ENCODE results near the gene SPAG6. TPM values are rescaled to one million over a fixed set of nuclear protein-coding genes. Genes with fewer than 3 reads are reported as not detected.
"Not testable (repeated sequence)": the region's sequence is repeated elsewhere in the genome, so short reads cannot be mapped to it uniquely, and the experiment has no call there.

SPAG6 gene
- total RNA-seq, 2 experiments from 2014 or later, result 3.7 to 6.0 TPM

DNA sequence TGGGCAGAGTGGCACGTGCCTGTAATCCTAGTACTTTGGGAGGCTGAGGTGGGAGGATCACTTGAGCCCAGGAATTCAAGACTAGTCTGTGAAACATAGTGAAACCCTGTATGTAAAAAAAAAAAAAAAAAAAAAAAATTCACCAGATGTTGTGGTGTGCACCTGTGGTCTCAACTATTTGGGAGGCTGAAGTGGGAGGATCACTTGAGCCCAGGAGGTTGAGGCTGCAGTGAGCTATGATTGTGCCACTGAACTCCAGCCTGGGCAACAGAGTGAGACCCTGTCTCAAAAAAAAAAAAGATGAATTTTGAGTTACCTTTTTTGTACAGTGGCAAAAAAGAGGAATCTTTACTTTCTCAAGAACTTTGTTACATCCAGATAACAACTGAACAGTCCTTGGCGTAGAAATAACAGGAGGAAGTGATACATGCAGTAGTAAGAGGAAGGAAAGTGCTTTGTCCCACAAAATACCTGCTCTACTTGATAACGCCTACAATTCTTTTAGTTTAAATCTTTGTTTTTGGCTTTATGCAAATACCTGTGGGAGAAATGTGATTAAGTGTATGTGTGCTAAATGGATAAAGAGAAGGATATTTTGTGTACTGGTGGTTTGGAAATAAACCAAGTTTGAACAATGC lies 29.3 kb downstream of the SPAG6 start:
- Mint-ChIP-seq H3K27me3 (peaks cover 5% of the 10 kb centered on the region), H3K4me1 (peaks cover 19% of the 10 kb centered on the region), H3K4me3 (no peak overlapping the region), H3K27ac (no peak overlapping the region), H3K36me3 (no peaks in the 10 kb centered on the region), H3K9me3 (ENCODE audit: low read depth) (no peaks in the 10 kb centered on the region)
- CTCF ChIA-PET, result interaction anchor here (0.8 kb wide), 1 partner anchor 9 kb away, joined by 3 read pairs; no protein-coding TSS in a partner anchor
- ATAC-seq (no peak), DNase-seq (no peak)

DNA sequence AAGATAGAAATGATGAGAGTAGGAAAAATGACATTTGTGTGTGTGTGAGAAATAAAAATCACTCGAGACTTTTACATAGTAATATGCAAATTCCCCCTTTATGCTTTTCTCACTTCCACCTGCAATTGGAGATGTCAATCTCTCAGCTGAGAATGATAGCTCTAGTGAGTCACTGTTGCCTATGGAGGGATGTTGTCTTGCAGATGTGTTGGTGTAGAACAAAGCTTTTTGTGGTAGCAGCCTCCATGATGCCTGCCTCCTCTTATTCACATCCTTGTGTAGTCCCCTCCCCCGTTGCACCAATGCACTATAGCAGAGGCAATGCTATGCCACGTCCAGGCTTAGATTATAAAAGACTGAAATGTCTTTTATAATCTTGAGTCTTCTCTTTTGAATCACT lies 33.8 kb downstream of the SPAG6 start:
- no peak overlapping the region for H3K4me3 Mint-ChIP-seq
- no peaks in the 10 kb centered on the region for H3K9me3 Mint-ChIP-seq (ENCODE audit: low read depth)
- no peaks in the 10 kb centered on the region for H3K36me3 Mint-ChIP-seq
- no peak for DNase-seq
- H3K27ac Mint-ChIP-seq, result no peak overlapping the region
- peak; percentile 39 for ATAC-seq
- peaks cover 15% of the 10 kb centered on the region for H3K4me1 Mint-ChIP-seq
- H3K27me3 Mint-ChIP-seq, result peaks cover 3% of the 10 kb centered on the region
- CTCF ChIA-PET, result interaction anchor here (0.8 to 2.5 kb wide), 3 partner anchors 7 to 36 kb away, joined by 3 to 9 read pairs (median 3); no protein-coding TSS in a partner anchor

DNA sequence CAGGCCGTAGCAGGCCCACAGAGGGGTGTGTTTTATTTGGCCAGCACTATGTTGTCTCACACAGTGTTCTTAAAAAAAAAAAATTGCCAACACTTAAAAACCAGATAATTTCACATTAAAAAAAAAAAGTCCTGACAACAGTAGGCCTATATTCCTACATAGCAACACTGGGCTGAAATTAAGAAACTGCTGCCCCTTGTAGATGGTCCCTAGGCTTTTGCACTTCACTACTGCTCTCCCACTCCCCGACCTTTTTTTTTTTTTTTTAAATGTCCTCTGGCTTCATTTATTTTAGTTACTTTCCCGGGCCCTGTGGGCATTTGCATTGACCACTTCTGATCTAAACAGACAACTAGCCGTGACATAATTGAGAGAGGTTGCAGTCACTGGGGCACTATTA lies 36.0 kb downstream of the SPAG6 start:
- CTCF ChIA-PET, result no interaction called here

DNA sequence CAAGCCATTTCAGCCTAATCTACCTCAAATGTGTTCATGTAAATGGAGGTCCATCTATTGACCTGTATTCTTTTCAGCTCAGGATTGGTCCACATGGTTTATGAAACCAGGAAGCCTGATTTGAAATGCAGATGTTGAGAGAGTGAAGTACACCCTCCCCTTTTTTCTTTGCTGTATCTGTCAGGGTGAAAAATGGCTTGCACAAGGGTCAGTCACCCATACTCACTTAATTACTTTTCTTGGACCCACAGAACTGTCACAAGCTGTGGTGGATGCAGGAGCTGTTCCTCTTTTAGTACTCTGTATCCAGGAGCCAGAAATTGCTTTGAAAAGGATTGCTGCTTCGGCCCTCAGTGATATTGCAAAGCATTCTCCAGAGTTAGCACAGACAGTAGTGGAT lies 41.2 kb downstream of the SPAG6 start:
- CTCF ChIA-PET, result interaction anchor here (1.6 to 2.5 kb wide), 2 partner anchors 9 to 11 kb away, joined by 4 to 9 read pairs; no protein-coding TSS in a partner anchor
- ATAC-seq (no peak), DNase-seq (no peak)
- Mint-ChIP-seq H3K36me3 (peaks cover under 1% of the 10 kb centered on the region), H3K27me3 (no peaks in the 10 kb centered on the region), H3K9me3 (ENCODE audit: low read depth) (no peaks in the 10 kb centered on the region), H3K4me1 (peaks cover 3% of the 10 kb centered on the region), H3K27ac (no peak overlapping the region), H3K4me3 (no peak overlapping the region)

More for the DNA sequence above, 36.0 kb downstream of the SPAG6 start:
- no peak for ATAC-seq
- Mint-ChIP-seq H3K4me1 (peaks cover 15% of the 10 kb centered on the region), H3K27ac (no peak overlapping the region), H3K9me3 (ENCODE audit: low read depth) (no peaks in the 10 kb centered on the region), H3K4me3 (no peak overlapping the region), H3K27me3 (no peaks in the 10 kb centered on the region), H3K36me3 (no peaks in the 10 kb centered on the region)
- DNase-seq, result no peak

DNA sequence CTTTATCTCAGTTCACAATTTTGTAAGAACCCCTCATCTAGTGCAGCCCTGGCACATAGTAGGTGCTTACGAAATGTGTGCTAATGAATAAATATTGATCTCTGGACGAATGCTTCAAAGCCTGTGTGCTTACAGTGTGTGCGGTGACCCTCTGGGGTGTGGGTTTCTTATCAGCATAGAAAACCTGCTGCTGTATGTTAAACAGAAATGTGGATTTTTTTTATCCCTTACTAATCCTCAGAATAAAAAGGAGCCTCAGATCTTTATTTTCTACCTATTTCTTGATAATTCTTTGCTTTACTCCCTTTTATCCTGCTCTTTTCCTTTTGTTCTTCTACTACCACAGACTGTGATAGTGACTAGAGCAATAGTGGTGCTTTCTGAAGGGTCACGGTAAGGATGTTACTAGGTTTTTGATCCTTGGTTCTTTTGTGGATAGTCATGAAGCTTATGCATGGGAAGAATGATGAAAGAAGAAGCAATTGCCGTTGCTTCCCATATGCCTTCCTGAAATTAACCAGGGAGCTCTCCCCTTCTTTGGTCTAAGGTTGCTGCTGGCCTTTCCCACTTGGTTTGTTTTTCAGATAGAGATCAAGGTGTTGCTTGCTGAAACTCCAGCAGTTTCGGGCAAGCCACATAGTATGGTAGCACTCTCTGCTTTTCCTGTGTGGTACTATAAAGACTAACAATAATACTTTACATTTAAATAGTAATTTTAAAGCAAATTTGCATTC lies 44.7 kb downstream of the SPAG6 start:
- no peak for DNase-seq
- H3K4me1 Mint-ChIP-seq, result no peaks in the 10 kb centered on the region
- no peak overlapping the region for H3K4me3 Mint-ChIP-seq
- ATAC-seq, result no peak
- CTCF ChIA-PET, result no interaction called here
- H3K27me3 Mint-ChIP-seq, result no peaks in the 10 kb centered on the region
- peaks cover 4% of the 10 kb centered on the region for H3K36me3 Mint-ChIP-seq
- H3K9me3 Mint-ChIP-seq (ENCODE audit: low read depth), result no peaks in the 10 kb centered on the region
- H3K27ac Mint-ChIP-seq, result no peak overlapping the region

DNA sequence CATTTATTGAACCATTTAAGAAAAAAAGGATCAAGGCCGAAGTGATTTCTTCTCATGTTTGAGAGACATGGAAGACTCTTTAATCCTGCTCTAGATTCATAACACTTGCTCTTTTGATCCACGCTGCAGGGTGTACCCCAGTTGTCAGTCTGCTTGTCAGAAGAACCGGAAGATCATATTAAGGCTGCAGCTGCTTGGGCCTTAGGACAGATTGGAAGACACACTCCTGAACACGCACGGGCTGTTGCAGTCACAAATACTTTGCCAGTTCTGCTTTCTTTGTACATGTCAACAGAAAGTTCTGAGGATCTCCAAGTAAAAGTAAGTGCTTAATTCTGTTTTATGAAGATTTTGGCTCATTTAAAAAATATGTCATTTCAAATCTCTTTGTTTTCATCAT lies 46.3 kb downstream of the SPAG6 start:
- Mint-ChIP-seq H3K27ac (no peak overlapping the region), H3K27me3 (no peaks in the 10 kb centered on the region), H3K4me3 (no peak overlapping the region), H3K36me3 (peaks cover 6% of the 10 kb centered on the region), H3K9me3 (ENCODE audit: low read depth) (no peaks in the 10 kb centered on the region), H3K4me1 (no peaks in the 10 kb centered on the region)
- CTCF ChIA-PET, result interaction anchor here (0.7 kb wide), 1 partner anchor 598 kb away, joined by 3 read pairs; no protein-coding TSS in a partner anchor
- DNase-seq, result no peak
- ATAC-seq, result no peak

DNA sequence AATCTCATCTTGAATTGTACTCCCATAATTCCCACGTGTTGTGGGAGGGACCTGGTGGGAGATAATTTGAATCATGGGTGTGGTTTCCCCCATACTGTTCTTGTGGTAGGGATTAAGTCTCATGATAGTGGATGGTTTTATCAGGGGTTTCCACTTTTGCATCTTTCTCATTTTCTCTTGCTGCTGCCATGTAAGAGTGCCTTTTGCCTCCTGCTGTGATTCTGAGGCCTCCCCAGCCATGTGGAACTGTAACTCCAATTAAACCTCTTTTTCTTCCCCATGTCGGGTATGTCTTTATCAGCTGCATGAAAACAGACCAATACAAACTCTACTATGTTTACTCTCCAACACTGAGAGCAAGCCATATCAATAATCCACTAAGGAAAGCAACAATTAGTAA lies 50.9 kb downstream of the SPAG6 start:
- H3K27me3 Mint-ChIP-seq; H3K4me1 Mint-ChIP-seq; ATAC-seq; H3K4me3 Mint-ChIP-seq; H3K27ac Mint-ChIP-seq; DNase-seq; CTCF ChIA-PET; H3K36me3 Mint-ChIP-seq; H3K9me3 Mint-ChIP-seq (ENCODE audit: low read depth): not testable (repeated sequence)

DNA sequence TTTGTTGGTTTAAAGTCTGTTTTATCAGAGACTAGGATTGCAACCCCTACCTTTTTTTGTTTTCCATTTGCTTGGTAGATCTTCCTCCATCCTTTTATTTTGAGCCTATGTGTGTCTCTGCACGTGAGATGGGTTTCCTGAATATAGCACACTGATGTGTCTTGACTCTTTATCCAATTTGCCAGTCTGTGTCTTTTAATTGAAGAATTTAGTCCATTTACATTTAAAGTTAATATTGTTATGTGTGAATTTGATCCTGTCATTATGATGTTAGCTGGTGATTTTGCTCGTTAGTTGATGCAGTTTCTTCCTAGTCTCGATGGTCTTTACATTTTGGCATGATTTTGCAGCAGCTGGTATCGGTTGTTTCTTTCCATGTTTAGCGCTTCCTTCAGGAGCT lies 61.6 kb downstream of the SPAG6 start:
- DNase-seq; H3K36me3 Mint-ChIP-seq; H3K27ac Mint-ChIP-seq; H3K4me3 Mint-ChIP-seq; H3K9me3 Mint-ChIP-seq (ENCODE audit: low read depth); ATAC-seq; H3K4me1 Mint-ChIP-seq; CTCF ChIA-PET: not testable (repeated sequence)
- H3K27me3 Mint-ChIP-seq, result peaks cover 10% of the 10 kb centered on the region

DNA sequence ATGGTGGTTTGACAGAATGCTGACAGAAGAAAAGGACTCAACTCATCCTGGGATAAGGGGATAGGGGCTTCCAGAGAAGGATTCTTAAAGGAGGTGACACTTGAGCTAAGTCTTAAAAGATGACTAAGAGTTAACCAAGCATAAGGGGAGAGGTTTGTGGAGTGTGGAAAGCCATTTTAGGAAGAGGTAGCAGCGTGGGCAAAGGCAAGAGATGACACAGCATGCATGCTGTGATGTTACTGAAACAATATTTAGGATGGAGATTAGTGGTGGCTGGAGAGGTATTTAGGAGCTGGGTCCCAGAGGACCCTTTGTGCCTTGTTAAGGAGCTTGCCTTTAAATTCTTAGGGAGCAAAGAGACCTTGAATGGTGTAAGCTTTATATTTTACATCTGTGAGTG lies 65.1 kb downstream of the SPAG6 start:
- Mint-ChIP-seq H3K27ac (no peak overlapping the region), H3K4me3 (no peak overlapping the region), H3K9me3 (ENCODE audit: low read depth) (no peaks in the 10 kb centered on the region), H3K4me1 (no peaks in the 10 kb centered on the region), H3K36me3 (peaks cover 4% of the 10 kb centered on the region), H3K27me3 (peaks cover 10% of the 10 kb centered on the region)
- DNase-seq, result no peak
- CTCF ChIA-PET, result no interaction called here
- no peak for ATAC-seq

DNA sequence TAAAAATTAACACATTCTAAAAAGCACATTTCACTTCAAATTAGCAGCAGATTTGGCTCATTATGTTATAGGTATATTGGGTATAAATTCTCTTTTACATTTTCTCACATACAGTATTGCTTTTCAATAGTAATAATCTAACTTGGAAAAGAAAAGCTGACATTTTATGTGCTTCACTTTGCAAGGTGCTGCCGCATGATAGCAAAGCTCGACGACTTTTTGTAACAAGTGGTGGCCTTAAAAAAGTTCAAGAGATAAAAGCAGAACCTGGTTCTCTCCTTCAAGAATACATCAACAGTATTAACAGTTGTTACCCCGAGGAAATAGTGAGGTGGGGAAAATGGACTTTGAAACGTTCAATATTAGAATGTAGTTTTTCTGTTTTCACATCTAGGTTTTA lies 65.5 kb downstream of the SPAG6 start:
- ATAC-seq (no peak), DNase-seq (no peak)
- CTCF ChIA-PET, result no interaction called here
- Mint-ChIP-seq H3K36me3 (peaks cover 4% of the 10 kb centered on the region), H3K27ac (no peak overlapping the region), H3K4me1 (no peaks in the 10 kb centered on the region), H3K4me3 (no peak overlapping the region), H3K9me3 (ENCODE audit: low read depth) (no peaks in the 10 kb centered on the region), H3K27me3 (peaks cover 10% of the 10 kb centered on the region)

DNA sequence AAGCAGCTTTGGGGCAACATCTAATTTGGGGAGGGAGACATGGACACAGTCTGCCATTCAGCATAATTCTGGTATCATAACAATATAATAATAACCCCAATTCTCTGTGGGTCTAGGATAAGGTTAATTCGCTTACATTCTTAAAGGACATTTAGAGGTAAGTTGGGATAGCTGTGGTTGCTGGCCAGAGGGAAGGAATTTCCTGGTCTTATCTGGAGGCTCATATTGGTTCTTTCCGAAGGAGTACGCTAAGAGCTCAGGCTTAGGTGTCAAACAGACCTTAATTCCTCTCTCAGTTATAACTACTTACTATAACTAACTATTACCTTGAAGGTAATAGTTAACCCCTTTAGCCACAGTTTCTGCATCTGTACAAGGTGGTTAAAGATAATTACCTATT lies 68.8 kb downstream of the SPAG6 start:
- no peak for DNase-seq
- no peak overlapping the region for H3K27ac Mint-ChIP-seq
- no peak for ATAC-seq
- peaks cover 3% of the 10 kb centered on the region for H3K4me1 Mint-ChIP-seq
- peaks cover 8% of the 10 kb centered on the region for H3K27me3 Mint-ChIP-seq
- H3K9me3 Mint-ChIP-seq (ENCODE audit: low read depth), result no peaks in the 10 kb centered on the region
- peaks cover 2% of the 10 kb centered on the region for H3K36me3 Mint-ChIP-seq
- CTCF ChIA-PET, result no interaction called here
- H3K4me3 Mint-ChIP-seq, result no peak overlapping the region

DNA sequence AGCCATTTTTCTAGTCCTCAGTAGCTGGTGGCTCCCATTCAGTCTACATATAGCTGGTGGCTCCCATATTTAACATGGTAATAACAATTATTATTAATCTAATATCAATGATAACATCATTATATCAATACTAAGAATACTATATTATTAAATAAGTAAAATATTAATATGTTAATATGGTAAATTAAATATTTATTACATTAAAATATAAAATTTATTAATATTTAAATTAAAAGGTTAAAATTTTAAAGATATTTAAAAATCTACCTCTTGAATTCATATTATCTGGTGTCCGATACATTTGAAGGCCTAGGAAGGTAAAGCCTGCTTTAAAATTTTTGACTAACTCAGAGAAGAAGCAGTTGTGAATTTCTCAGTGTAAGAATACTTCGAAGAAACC lies 69.8 kb downstream of the SPAG6 start:
- peaks cover 3% of the 10 kb centered on the region for H3K4me1 Mint-ChIP-seq
- H3K4me3 Mint-ChIP-seq, result no peak overlapping the region
- no peaks in the 10 kb centered on the region for H3K9me3 Mint-ChIP-seq (ENCODE audit: low read depth)
- CTCF ChIA-PET, result no interaction called here
- ATAC-seq (no peak), DNase-seq (no peak)
- no peaks in the 10 kb centered on the region for H3K36me3 Mint-ChIP-seq
- H3K27me3 Mint-ChIP-seq, result peaks cover 4% of the 10 kb centered on the region
- no peak overlapping the region for H3K27ac Mint-ChIP-seq

DNA sequence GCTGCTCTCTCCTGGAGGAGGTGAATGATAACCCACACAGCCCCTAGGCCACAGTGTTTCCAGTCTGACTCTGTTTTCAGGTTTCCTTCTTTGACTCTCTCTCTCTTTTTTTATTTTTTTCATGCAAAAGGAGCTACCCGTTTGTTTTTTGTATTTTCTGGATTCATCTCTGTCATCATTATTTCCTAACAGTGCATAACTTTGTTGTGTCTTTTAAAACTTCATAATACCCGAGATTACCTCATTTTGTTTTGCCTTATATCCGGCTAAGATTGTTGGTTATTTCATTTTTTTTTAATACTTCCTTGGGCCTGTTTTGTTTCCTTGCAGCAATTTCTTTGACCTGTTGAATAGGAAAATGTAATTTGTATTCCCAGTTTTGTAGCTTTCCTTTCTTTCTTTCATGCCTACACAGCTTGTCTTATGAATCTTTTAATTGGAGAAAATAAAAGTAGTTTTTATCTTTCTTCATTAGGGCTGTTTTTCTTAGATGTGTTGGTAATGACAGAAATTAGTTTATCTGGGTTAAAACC lies 72.5 kb downstream of the SPAG6 start:
- ATAC-seq (no peak), DNase-seq (no peak)
- Mint-ChIP-seq H3K36me3 (no peaks in the 10 kb centered on the region), H3K27ac (no peak overlapping the region), H3K9me3 (ENCODE audit: low read depth) (no peaks in the 10 kb centered on the region), H3K4me3 (no peak overlapping the region), H3K27me3 (peaks cover 2% of the 10 kb centered on the region), H3K4me1 (peaks cover 3% of the 10 kb centered on the region)
- CTCF ChIA-PET, result no interaction called here
